ENCODE results near the gene TNFSF12. TPM values are rescaled to one million over a fixed set of nuclear protein-coding genes. Genes with fewer than 3 reads are reported as not detected.

Gene TNFSF12
- total RNA-seq, 4 donors from 2014 or later, result 12.7 to 28.4 (median 18.0) TPM

GRCh38 chr17:7512105-7512504 lies 36.8 kb upstream of the TNFSF12 start:
- H3K27ac ChIP-seq, result no peak overlapping the region
- peaks cover 72% of the 10 kb centered on the region for H3K36me3 ChIP-seq
- TF ChIP-seq POLR2AphosphoS5 (IDR thresholded peaks at IDR 0.05), result no peak
- TF ChIP-seq EP300 (IDR thresholded peaks at IDR 0.05), result no peak
- TF ChIP-seq POLR2A (IDR thresholded peaks at IDR 0.05), result no peak
- TF ChIP-seq, protein P1, sequence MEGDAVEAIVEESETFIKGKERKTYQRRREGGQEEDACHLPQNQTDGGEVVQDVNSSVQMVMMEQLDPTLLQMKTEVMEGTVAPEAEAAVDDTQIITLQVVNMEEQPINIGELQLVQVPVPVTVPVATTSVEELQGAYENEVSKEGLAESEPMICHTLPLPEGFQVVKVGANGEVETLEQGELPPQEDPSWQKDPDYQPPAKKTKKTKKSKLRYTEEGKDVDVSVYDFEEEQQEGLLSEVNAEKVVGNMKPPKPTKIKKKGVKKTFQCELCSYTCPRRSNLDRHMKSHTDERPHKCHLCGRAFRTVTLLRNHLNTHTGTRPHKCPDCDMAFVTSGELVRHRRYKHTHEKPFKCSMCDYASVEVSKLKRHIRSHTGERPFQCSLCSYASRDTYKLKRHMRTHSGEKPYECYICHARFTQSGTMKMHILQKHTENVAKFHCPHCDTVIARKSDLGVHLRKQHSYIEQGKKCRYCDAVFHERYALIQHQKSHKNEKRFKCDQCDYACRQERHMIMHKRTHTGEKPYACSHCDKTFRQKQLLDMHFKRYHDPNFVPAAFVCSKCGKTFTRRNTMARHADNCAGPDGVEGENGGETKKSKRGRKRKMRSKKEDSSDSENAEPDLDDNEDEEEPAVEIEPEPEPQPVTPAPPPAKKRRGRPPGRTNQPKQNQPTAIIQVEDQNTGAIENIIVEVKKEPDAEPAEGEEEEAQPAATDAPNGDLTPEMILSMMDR (IDR thresholded peaks at IDR 0.05), result no peak
- H3K4me1 ChIP-seq, result peaks cover 10% of the 10 kb centered on the region
- no peak overlapping the region for H3K4me3 ChIP-seq
- 91% methylated on average over 9 of the region's 15 CpGs for WGBS
- H3K9me3 ChIP-seq, result no peaks in the 10 kb centered on the region
- no peak for DNase-seq (ENCODE audit: low spot score in 2 of 2)
- H3K27me3 ChIP-seq, result no peaks in the 10 kb centered on the region

- Histone ChIP-seq H3K9me3 (no peaks in the 10 kb centered on the region), H3K27ac (no peak overlapping the region), H3K4me3 (no peak overlapping the region), H3K4me1 (peaks cover 10% of the 10 kb centered on the region), H3K27me3 (no peaks in the 10 kb centered on the region), H3K36me3 (peaks cover 65% of the 10 kb centered on the region)
- no peak for DNase-seq (ENCODE audit: low spot score in 2 of 2)
- no peak for TF ChIP-seq EP300 (IDR thresholded peaks at IDR 0.05)
- TF ChIP-seq POLR2AphosphoS5 (IDR thresholded peaks at IDR 0.05), result no peak
- TF ChIP-seq, protein P1 (IDR thresholded peaks at IDR 0.05), result no peak
- no peak for TF ChIP-seq POLR2A (IDR thresholded peaks at IDR 0.05)
- 88% methylated on average over 20 of the region's 20 CpGs for WGBS
These were observed 35.9 kb upstream of the TNFSF12 start for GRCh38 chr17:7512824-7513540.

- Histone ChIP-seq H3K9me3 (no peaks in the 10 kb centered on the region), H3K27me3 (no peaks in the 10 kb centered on the region), H3K4me3 (no peak overlapping the region), H3K4me1 (peaks cover 10% of the 10 kb centered on the region), H3K36me3 (peaks cover 55% of the 10 kb centered on the region), H3K27ac (peak overlapping the region; percentile 19)
- TF ChIP-seq, protein P1 (IDR thresholded peaks at IDR 0.05), result no peak
- 43% methylated on average over 17 of the region's 17 CpGs for whole genome bisulfite sequencing
- DNase-seq (ENCODE audit: low spot score in 2 of 2), result no peak
These were observed 34.9 kb upstream of the TNFSF12 start for GRCh38 chr17:7513850-7514419.

- Histone ChIP-seq H3K27me3 (no peaks in the 10 kb centered on the region), H3K9me3 (no peaks in the 10 kb centered on the region), H3K27ac (no peak overlapping the region), H3K36me3 (peaks cover 34% of the 10 kb centered on the region), H3K4me1 (peaks cover 10% of the 10 kb centered on the region), H3K4me3 (no peak overlapping the region)
- no peak for DNase-seq (ENCODE audit: low spot score in 2 of 2)
- WGBS, result 91% methylated on average over 13 of the region's 13 CpGs
- TF ChIP-seq POLR2A (IDR thresholded peaks at IDR 0.05), result no peak
- TF ChIP-seq, protein P1 (IDR thresholded peaks at IDR 0.05), result no peak
- TF ChIP-seq EP300 (IDR thresholded peaks at IDR 0.05), result no peak
- no peak for TF ChIP-seq POLR2AphosphoS5 (IDR thresholded peaks at IDR 0.05)
These were observed 32.8 kb upstream of the TNFSF12 start for GRCh38 chr17:7515911-7516610.

- H3K4me1 ChIP-seq, result no peaks in the 10 kb centered on the region
- 47% methylated on average over 10 of the region's 10 CpGs for WGBS
These were observed 25.8 kb upstream of the TNFSF12 start for GRCh38 chr17:7523033-7523432.

More at GRCh38 chr17:7523033-7523432, 25.8 kb upstream of the TNFSF12 start:
- no peak for TF ChIP-seq POLR2A (IDR thresholded peaks at IDR 0.05)
- TF ChIP-seq, protein P1 (IDR thresholded peaks at IDR 0.05), result peak; percentile 1 to 33
- H3K9me3 ChIP-seq, result no peaks in the 10 kb centered on the region
- no peaks in the 10 kb centered on the region for H3K36me3 ChIP-seq
- DNase-seq (ENCODE audit: low spot score in 2 of 2), result no peak
- H3K27me3 ChIP-seq, result no peaks in the 10 kb centered on the region
- H3K4me3 ChIP-seq, result no peak overlapping the region
- no peak overlapping the region for H3K27ac ChIP-seq

All from suprapubic skin (tissue), 4 donors.